HG03460 (cell line): ENCODE measurements around the gene PPP1R15A.
"Not testable (repeated sequence)": the region's sequence is repeated elsewhere in the genome, so short reads cannot be mapped to it uniquely, and the experiment has no call there.

Source experiments
- ATAC-seq: cut with Tn5 transposase; IDR thresholded peaks from one replicate; pipeline ENCODE4 v1.9.1; 2021; ENCODE audit not compliant: unreplicated experiment

Gene PPP1R15A

DNA sequence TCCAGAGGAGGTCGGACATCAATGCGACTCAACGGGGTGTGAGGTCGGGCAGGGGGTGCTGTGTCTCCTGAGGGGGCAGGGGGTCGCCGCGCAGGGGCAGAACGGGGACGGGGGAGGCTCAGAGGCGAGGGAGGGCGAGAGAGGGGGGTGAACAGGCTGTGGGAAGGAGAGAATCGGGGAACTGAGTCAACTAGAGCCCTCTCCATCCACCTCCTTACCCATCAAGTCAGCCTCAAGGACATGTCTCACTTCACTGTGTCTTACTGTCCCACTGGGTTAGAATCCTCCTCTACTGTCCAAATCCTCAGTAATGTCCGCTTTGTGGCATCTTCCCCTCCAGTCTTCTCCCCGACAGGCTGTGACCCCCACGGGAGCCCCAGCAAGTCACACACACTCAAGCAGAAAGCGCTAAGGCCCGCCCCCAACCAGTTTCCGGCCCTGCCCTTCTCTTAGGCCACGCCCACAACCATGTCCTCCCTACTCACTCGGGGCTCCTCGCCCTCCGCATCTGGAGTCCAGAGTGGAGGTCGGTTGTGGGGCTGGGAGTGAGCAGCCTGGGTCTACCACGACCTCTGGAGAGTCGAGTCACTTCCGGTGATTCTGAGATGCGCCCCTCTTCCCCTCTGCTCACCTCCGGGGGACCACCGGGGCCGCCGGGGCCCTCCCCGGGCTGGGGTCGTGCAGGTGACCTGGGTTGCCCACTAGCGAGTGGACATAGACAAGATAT, 13.1 kb upstream of the PPP1R15A start:
- no peak for ATAC-seq

DNA sequence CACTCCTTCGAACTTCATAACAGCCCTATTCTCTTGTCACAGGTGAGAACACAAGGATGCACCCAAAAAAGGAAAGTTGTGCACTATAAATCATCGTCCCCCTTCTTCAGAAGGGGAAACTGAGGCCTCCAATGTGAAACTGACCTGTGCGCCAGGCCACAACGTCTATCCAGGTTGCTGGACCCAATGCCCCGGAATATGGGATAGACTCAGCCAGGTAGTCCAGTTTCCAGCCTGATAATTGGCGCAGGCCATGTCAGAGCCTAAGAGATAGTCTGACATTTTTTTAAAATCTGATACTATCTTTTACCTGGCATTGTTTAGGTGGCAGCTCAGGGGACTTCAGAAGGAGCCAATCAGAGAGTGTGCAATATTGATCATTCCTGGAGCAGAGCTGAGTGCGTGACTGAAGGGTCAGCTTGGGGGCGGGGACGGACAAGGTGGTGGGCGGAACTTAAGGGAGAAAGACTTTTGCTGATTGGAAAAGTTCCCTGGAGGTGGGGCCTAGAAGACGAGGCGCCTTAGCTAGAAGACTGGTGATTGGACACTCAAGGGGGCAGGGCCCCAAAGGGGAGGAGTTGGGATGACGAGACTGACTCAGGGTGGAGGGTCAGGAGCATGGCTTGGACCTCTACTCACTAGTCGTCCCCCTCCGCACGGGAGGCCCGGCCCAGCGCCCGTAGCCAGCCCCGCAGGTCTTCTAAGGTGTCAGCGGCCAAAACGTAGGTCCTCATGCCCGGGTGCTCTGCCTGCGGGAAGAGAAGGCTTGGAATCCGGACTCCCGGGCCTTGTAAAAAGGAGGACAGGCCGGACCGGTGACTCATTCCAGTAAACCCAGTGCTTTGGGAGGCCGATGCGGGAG, 12.3 kb upstream of the PPP1R15A start:
- peak; percentile 54 for ATAC-seq

DNA sequence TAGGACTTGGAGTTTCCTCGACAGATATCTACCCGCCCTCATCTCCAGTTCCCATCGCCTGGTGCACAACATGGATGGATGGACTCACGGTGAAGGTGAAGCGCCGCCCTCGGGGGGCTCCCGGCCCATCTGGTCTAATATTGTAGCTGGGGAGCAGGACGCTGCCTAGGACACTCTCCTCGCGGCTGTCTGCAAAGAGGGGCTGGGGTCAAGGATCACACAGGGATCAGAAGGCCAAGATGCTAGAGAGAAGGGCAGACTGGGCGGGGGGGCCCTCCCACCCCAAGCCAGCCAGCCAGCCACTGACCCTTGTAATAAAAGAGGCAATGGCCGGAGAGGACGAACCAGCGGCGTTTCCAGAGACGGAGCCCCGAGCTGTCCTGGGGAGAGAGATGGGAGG, 10.9 kb upstream of the PPP1R15A start:
- no peak for ATAC-seq

DNA sequence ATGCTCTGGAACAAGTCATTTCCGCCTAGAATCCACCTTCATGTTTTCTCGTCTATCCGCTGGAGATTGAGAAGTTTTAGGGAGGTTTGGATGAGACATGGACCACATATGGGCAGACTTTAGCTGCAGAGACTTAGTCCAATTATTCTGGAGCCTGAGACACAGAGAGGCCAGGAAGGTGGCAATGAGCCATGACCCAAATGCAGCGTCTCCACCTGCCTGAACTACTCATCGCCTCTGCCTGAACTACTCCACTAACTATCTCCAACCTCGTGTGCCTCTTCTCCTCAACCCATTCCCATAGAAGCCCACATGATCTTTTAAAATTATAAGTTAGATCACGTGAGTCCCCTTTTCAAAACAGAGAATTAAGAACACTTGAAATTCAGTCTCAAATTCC, 9.4 kb upstream of the PPP1R15A start:
- ATAC-seq: no peak

DNA sequence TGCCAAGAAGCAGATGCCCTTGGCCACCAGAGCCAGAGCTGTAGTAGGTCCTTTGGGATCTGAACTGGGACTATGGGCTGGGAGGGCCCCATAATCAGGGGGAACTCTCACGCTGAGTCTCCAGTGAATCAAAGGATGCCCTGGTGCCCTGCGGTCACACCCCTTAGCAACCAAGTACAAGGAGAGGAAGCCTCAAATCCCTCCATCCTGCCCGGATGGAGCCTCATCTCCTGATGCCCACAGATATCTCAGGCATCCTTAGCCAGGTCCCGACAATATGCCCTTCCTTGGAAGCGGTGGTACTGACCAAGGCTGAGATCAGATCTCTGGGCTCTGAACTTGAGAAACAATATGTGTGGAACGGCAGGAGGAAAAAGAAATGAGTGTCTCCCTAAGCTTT, 5.5 kb upstream of the PPP1R15A start:
- ATAC-seq: no peak

DNA sequence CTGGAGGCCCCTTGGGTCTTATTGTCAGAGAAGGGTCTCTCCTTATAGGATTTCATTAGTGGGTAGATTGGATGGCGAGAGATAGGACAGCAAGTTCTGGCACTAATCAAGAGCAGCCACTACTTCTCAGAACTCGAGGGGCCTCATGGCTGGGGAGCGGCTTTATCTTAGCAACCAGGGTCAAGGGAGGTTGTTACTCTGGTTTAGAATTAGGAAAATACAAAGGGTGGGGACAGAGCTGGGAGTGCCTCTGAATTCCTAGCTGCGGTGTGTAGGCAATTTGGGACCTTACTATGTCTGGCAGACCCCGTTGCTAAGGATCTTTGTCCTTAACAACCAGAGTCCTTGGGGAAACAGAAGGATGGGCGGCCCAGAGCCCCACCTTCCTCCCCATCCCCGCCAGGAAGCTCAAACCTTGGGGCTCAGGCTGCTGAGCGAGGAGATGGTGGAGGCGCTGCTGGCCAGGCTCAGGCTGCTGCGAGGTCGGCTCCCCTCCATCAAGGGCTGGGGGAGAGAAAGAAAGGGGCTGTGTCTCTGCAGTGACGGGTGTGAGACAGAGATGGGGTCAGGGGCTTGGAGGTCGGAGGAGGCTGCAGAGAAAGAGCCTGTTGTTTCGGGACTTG, 5.0 kb upstream of the PPP1R15A start:
- ATAC-seq: no peak

DNA sequence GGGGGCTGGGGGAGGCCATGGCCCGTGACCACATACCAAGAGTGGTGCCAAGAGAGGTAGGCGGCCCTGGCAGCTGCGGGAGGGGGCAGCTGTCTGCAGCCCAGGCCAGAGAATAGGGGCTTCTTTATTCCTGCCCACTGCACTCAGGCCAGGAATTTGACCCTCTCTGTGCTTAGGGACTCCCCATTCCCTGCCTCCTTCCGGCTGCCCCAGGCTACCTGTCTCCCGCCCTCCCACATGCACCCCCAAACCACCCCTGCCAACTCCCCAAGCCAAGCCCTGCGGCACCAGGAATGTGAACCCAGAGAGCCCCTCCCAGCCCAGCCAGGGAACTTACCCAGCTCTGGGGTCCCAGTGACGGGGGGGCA, 4.5 kb upstream of the PPP1R15A start:
- no peak for ATAC-seq

DNA sequence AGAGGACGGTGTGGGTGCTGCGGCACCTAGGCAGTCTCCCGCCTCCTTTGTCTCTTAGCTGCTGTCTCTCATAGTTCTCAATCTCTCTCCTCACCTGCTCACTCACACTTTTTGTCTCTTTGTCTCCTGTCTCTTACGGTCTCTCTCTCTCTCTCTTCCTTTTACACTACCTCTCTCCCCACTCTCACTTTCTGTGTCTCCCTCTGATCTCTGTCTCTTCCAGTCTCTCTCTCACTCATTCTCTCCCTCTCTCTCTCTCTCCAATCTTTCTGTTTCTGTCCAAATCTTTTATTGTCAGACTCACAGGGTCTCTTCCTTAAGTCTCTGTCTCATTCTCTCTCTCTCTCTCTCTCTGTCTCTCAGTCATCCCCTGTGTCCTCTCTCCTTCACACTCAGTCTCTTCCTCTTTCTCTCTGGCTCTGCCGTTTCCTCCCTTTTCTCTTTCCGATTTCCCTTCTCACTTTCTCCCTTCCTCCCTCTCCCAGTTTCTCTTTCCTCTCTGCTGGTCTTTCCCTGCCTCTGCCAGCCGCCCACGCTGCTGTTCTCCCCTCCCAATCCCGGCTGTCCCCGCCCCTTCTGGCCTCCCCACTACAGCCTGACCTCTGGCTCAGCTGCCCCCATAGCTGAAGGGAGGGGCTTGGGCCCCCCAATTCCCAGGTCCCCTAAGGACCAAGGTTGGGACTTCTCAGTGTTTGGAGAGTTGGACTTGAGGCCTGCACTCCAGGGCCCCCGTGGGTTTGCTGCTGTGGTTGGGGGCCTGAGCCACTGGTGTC, 3.9 kb upstream of the PPP1R15A start, which contains the start of gene PLEKHA4:
Gene PLEKHA4 (minus strand): TSS at position 504 of the 773 bp plus-strand sequence. CDS start 997 bp downstream, outside the sequence.
- ATAC-seq: no peak

DNA sequence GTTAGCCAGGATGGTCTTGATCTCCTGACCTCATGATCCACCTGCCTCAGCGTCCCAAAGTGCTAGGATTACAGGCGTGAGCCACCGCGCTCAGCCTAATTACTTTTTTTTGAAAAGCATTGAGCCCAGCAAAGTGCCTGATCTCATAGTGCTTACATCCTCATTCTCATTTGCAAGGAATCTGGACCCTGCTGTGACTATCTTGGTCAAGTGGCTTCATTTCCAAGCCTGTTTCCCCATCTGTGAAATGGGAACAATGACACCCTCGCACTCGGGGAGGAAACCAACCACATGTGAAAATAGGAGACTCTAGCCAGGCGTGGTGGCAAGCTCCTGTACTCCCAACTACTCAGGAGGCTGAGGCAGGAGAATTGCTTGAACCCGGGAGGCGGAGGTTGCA, 2.2 kb upstream of the PPP1R15A start:
- no peak for ATAC-seq

DNA sequence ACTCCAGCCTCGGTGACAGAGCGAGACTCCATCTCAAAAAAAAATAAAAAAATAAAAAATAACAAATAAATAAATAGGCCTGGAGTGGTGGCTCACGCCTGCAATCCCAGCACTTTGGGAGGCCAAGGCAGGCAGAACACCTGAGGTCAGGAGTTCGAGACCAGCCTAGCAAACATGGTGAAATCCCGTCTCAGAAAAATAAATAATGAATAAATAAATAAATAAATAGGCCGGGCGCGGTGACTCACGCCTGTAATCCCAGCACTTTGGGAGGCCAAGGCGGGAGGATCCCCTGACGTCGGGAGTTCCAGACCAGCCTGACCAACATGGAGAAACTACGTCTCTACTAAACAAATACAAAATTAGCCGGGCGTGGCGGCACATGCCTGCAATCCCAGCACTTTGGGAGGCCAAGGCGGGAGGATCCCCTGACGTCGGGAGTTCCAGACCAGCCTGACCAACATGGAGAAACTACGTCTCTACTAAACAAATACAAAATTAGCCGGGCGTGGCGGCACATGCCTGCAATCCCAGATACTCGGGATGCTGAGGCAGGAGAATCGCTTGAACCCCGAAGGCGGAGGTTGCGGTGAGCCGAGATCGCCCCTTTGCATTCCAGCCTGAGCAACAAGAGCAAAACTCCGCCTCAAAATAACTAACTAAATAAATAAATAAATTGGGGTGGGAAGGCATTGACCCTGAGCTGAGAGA, 595 bp upstream of the PPP1R15A start:
- not testable (repeated sequence) for ATAC-seq

DNA sequence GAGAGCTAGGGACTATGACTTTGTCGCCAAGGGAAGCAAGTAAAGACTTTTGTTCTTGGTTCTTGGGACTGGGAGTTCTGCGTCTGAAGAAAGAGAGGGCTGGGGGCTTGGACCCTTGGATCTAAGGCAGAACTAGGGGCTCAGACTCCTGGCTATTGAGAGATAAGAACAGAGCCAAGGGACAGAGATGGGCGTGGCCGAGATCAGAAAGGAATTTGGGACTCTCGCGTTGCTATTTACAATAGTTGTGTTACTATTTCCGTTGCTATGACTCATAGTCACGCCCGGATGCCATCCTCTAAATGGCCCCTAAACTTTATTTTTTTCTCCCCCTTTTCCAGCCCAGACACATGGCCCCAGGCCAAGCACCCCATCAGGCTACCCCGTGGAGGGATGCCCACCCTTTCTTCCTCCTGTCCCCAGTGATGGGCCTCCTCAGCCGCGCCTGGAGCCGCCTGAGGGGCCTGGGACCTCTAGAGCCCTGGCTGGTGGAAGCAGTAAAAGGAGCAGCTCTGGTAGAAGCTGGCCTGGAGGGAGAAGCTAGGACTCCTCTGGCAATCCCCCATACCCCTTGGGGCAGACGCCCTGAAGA, 759 bp downstream of the PPP1R15A start:
- no peak for ATAC-seq

DNA sequence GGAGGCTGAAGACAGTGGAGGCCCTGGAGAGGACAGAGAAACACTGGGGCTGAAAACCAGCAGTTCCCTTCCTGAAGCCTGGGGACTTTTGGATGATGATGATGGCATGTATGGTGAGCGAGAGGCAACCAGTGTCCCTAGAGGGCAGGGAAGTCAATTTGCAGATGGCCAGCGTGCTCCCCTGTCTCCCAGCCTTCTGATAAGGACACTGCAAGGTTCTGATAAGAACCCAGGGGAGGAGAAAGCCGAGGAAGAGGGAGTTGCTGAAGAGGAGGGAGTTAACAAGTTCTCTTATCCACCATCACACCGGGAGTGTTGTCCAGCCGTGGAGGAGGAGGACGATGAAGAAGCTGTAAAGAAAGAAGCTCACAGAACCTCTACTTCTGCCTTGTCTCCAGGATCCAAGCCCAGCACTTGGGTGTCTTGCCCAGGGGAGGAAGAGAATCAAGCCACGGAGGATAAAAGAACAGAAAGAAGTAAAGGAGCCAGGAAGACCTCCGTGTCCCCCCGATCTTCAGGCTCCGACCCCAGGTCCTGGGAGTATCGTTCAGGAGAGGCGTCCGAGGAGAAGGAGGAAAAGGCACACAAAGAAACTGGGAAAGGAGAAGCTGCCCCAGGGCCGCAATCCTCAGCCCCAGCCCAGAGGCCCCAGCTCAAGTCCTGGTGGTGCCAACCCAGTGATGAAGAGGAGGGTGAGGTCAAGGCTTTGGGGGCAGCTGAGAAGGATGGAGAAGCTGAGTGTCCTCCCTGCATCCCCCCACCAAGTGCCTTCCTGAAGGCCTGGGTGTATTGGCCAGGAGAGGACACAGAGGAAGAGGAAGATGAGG, 1.5 kb downstream of the PPP1R15A start:
- no peak for ATAC-seq

DNA sequence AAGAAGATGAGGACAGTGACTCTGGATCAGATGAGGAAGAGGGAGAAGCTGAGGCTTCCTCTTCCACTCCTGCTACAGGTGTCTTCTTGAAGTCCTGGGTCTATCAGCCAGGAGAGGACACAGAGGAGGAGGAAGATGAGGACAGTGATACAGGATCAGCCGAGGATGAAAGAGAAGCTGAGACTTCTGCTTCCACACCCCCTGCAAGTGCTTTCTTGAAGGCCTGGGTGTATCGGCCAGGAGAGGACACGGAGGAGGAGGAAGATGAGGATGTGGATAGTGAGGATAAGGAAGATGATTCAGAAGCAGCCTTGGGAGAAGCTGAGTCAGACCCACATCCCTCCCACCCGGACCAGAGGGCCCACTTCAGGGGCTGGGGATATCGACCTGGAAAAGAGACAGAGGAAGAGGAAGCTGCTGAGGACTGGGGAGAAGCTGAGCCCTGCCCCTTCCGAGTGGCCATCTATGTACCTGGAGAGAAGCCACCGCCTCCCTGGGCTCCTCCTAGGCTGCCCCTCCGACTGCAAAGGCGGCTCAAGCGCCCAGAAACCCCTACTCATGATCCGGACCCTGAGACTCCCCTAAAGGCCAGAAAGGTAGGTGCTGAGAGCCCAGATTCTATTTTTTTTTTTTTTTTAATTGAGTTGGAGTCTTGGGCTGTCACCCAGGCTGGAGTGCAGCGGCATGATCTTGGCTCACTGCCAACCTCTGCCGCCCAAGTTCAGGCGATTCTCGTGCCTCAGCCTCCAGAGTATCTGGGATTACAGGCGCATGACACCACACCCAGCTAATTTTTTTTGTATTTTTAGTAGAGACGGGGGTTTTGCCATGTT, 2.3 kb downstream of the PPP1R15A start:
- ATAC-seq: no peak

DNA sequence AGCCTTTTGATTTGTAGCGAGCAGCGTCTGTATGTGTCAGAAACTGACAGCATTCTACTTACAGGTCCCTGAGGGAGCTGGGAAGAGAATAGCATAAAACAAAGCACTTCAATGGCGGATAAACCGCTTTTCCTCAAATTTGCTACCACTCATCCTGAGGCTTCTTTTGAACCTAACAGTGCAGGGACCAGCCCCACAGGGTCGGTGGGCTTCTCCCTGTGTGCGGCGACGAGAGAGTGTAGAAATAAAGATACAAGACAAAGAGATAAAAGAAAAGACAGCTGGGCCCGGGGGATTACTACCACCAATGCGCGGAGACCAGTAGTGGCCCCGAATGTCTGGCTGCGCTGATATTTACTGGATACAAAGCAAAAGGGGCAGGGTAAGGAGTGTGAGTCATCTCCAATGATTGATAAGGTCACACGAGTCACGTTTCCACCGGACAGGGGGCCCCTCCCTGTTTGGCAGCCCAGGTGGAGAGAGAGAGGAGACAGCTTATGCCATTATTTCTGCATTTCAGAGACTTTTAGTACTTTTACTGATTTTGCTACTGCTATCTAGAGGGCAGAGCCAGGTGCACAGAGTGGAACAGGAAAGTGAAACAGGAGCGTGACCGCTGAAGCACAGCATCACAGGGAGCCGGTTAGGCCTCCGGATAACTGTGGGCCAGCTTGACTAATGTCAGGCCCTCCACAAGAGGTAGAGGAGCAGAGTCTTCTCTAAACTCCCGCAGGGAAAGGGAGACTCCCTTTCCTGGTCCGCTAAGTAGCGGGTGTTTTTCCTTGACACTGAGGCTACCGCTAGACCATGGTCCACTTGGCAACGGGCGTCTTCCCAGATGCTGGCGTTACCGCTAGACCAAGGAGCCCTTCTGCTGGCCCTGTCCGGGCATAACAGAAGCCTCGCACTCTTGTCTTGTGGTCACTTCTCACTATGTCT, 4.1 kb downstream of the PPP1R15A start:
- not testable (repeated sequence) for ATAC-seq

DNA sequence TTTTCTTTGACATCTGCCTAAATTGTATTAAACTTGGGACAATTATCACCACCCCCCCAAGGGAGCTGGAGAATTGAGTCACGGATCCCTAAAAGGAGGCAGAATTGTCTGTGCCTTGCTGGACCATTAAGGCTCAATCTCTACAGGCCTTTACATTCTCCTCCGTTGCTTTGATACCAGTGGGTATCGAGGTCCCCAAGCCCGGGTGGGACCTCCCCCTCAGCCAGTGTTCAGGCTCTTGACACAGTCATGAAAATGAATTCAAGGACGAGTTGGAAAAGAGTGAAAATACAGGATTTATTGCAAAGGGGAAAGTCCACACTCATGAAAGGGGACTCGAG, 5.6 kb downstream of the PPP1R15A start:
- no peak for ATAC-seq

DNA sequence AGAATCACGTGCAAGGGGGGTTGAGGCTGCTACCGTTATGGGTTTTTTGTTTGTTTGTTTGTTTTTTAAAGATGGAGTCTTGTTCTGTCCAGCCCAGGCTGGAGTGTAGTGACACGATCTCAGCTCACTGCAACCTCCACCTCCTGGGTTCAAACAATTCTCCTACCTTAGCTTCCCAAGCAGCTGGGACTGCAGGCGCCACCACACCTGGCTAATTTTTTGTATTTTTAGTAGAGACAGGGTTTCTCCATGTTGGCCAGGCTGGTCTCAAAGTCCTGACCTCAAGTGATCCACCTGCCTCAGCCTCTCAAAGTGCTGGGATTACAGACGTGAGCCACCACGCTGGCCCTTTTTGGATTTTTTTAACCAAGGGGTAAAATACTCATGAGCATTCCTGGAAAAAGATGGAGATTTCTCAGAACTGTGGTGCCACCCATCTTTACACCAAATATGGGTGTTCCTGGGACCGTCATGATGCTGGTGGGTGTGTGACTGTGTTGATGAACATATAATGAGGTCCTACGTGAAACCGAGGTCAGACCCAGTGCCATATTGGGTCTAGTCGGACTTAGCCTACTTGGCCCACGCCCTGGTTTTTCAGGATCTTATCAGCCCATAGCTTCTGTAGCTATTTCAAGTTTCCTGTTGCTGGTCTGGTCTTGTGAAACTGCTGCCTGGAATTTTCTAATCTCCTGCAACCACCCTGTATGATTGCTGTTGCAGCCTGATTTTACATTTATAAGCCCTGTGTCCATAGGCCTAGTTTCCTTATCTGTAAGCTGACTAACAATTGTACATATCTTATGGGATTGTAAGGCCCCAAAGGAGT, 6.2 kb downstream of the PPP1R15A start:
- ATAC-seq: no peak
